ENCODE measurements around the gene CEP164. TPM values are rescaled to one million over a fixed set of nuclear protein-coding genes. Genes with fewer than 3 reads are reported as not detected.
A peak's percentile ranks its signal among the peaks of the same experiment; 100 is the strongest.

CEP164 gene
- total and polyA plus RNA-seq, 2 of the 4 experiments (the other 2 are of a cell fraction): 23.3 to 26.9 TPM

DNA sequence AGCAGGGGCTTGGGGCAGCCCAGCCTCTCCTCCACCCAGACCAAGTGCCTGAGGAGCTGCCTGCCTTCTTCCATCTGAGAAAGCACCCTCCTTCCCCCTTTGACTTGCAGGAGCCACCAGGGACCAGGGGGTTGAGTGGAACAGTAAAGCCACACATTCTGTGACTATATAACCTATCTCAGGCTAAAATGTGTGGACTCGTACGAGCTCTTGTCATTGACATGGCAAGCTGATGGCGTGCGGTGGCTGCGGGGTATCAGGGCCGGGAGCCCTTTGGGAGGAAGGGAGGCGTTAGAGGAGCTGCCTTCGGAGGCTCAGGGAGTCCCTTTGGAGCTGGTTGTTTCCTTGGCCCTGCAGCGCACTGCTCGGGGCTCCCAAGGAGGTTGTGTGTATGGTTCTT lies 84.5 kb downstream of the CEP164 start:
- no peak overlapping the region for H2BK5ac ChIP-seq (ENCODE audit: low read depth, low read length, poor library complexity, severe bottlenecking)
- WGBS, 2 experiments (ENCODE audit: extremely low coverage in 2 of 2, insufficient read length in 1 of 2): no CpG with 5 or more reads among the region's 10 CpGs
- ChIA-PET CTCF (interaction anchor here (4.3 kb wide), 1 partner anchor 14 kb away, joined by 17 read pairs; no protein-coding TSS in a partner anchor), POLR2A (ENCODE audit: unreplicated experiment) (no interaction called here)
- H2AFZ ChIP-seq (replicated peaks; ENCODE audit: low read length, poor library complexity): no peak overlapping the region
- dilution Hi-C loops (cut with HindIII; ENCODE audit: low sequenced_read_pairs, unreplicated experiment): no loop called here
- no peaks in the 10 kb centered on the region for H3K79me1 ChIP-seq (ENCODE audit: low read depth in 1 of 2, low read length in 2 of 2)
- H3K9me1 ChIP-seq (ENCODE audit: insufficient read depth, low read length): peaks cover 3% of the 10 kb centered on the region; the same call in 1 of the 2 replicates
- ATAC-seq (ENCODE audit: low read depth) (no peak), DNase-seq (no peak)
- H3K9me3 ChIP-seq (ENCODE audit: control insufficient read depth, insufficient read depth, low read length): no peaks in the 10 kb centered on the region
- peaks cover 29% of the 10 kb centered on the region for H3K36me3 ChIP-seq (ENCODE audit: control insufficient read depth, insufficient read depth, low read length)
- H3K14ac ChIP-seq (replicated peaks; ENCODE audit: low read depth, low read length): no peak overlapping the region
- intact Hi-C loops (cut with micrococcal nuclease): no loop called here
- in situ Hi-C loops (cut with MboI; ENCODE audit: low sequenced_read_pairs): no loop called here
- no peak overlapping the region for H3K18ac ChIP-seq (ENCODE audit: low read depth, low read length)
- TSS peak; percentile 71 for BruUV-seq (replicated peaks)
- no peak overlapping the region for H2BK15ac ChIP-seq (ENCODE audit: low read depth, low read length)
- H4K8ac ChIP-seq (ENCODE audit: low read depth in 2 of 2, low read length in 2 of 2): no peak overlapping the region
- no peak overlapping the region for H2AK5ac ChIP-seq (ENCODE audit: low read depth, low read length)
- no peak overlapping the region for H3K4me2 ChIP-seq (ENCODE audit: low read depth, low read length)
- H3K9ac ChIP-seq (ENCODE audit: low read depth, low read length): no peak overlapping the region
- no peaks in the 10 kb centered on the region for H3K27me3 ChIP-seq (ENCODE audit: control insufficient read depth, insufficient read depth, low read length)
- H3K4ac ChIP-seq (ENCODE audit: low read depth, low read length): no peak overlapping the region
- H4K20me1 ChIP-seq (ENCODE audit: insufficient read depth, low read length): no peaks in the 10 kb centered on the region; the same call in 1 of the 2 replicates
- TF ChIP-seq ELK1 (IDR thresholded peaks at IDR 0.05; ENCODE audit: borderline replicate concordance, low read depth, low read length): no peak
- no peak for TF ChIP-seq RFX5 (IDR thresholded peaks at IDR 0.05; ENCODE audit: low read depth, low read length)
- TF ChIP-seq NFE2L2 (IDR thresholded peaks at IDR 0.05; ENCODE audit: low read depth, low read length): no peak
- TF ChIP-seq MXI1 (IDR thresholded peaks at IDR 0.05; ENCODE audit: borderline replicate concordance, low read depth, low read length): no peak
- TF ChIP-seq POLR2A (IDR thresholded peaks at IDR 0.05; ENCODE audit: low read depth, low read length): no peak
- no peak for TF ChIP-seq CHD1 (IDR thresholded peaks at IDR 0.05; ENCODE audit: low read depth, low read length)
- no peak for TF ChIP-seq RCOR1 (IDR thresholded peaks at IDR 0.05; ENCODE audit: insufficient replicate concordance, low read length)
- TF ChIP-seq FOS (IDR thresholded peaks at IDR 0.05; ENCODE audit: low read depth, low read length): no peak
- no peak for TF ChIP-seq SMC3 (IDR thresholded peaks at IDR 0.05; ENCODE audit: low read depth, low read length)
- TF ChIP-seq MAFK (IDR thresholded peaks at IDR 0.05; ENCODE audit: low read depth, low read length): no peak
- no peak for TF ChIP-seq RAD21 (IDR thresholded peaks at IDR 0.05; ENCODE audit: low read length)
- no peak for TF ChIP-seq CEBPB (IDR thresholded peaks at IDR 0.05; ENCODE audit: low read depth, low read length)
- no peak for TF ChIP-seq MAZ (IDR thresholded peaks at IDR 0.05; ENCODE audit: borderline replicate concordance, low read depth, low read length)
- no peak overlapping the region for H2BK20ac ChIP-seq (ENCODE audit: low read depth, low read length)
- H4K5ac ChIP-seq (ENCODE audit: low read depth, low read length): no peak overlapping the region
- H3K23ac ChIP-seq (ENCODE audit: low read depth, low read length): no peak overlapping the region
- no peak overlapping the region for H3K4me3 ChIP-seq (ENCODE audit: insufficient read depth, low read depth, low read length)
- H3K27ac ChIP-seq (ENCODE audit: insufficient read depth, low read length): no peak overlapping the region
- H4K91ac ChIP-seq (ENCODE audit: insufficient read depth, low read depth, low read length): no peak overlapping the region
- no peaks in the 10 kb centered on the region for H3K4me1 ChIP-seq (ENCODE audit: control insufficient read depth, insufficient read depth, low read length)
- H2BK120ac ChIP-seq (ENCODE audit: low read depth, low read length): no peak overlapping the region
- no peak overlapping the region for H2AK9ac ChIP-seq (replicated peaks; ENCODE audit: low read depth, low read length, poor library complexity)
- H3K56ac ChIP-seq (ENCODE audit: extremely low read depth, insufficient read depth, low read length): no peak overlapping the region

Measured in IMR-90 (cell line).